NB4 (cell line): ENCODE results near the gene BTBD9.

Experiments used
- CTCF ChIP-seq: IDR thresholded peaks from one replicate; pipeline ENCODE4 v1.5.1; 2012; ENCODE audit warnings: low read depth, low read length
- MAX ChIP-seq: IDR thresholded peaks from 2 replicates; pipeline ENCODE4 v1.6.1; 2011; ENCODE audit warnings: low read depth, low read length
- MYC ChIP-seq: IDR thresholded peaks from 2 replicates; pipeline ENCODE4 v1.6.1; 2011; ENCODE audit warnings: low read depth, low read length
- POLR2A ChIP-seq: IDR thresholded peaks from 2 replicates; pipeline ENCODE4 v1.6.1; 2011; ENCODE audit warnings: mild to moderate bottlenecking; ENCODE audit not compliant: insufficient read length; ENCODE audit errors: extremely low read depth

- TF ChIP-seq MAX (no peak), CTCF (no peak), POLR2A (no peak), MYC (no peak)
Observed at GRCh38 chr6:38153076-38153797, 486.5 kb downstream of the BTBD9 start.
